ENCODE data around the gene VASP.

VASP gene

GRCh38 chr19:45558399-45558878 lies 51.2 kb downstream of the VASP start:
- peak; percentile 48 for DNase-seq

GRCh38 chr19:45560038-45560437 lies 52.8 kb downstream of the VASP start:
- DNase-seq = no peak

GRCh38 chr19:45560686-45561085 lies 53.4 kb downstream of the VASP start:
- DNase-seq = no peak

GRCh38 chr19:45564131-45564780 lies 57.0 kb downstream of the VASP start:
- no peak for DNase-seq

- no peak for DNase-seq
Measured at GRCh38 chr19:45567609-45568008, 60.3 kb downstream of the VASP start.

- no peak for DNase-seq
Measured at GRCh38 chr19:45568732-45569131, 61.5 kb downstream of the VASP start.

- DNase-seq = peak; percentile 45
Measured at GRCh38 chr19:45569619-45570421, 62.5 kb downstream of the VASP start.

DNA sequence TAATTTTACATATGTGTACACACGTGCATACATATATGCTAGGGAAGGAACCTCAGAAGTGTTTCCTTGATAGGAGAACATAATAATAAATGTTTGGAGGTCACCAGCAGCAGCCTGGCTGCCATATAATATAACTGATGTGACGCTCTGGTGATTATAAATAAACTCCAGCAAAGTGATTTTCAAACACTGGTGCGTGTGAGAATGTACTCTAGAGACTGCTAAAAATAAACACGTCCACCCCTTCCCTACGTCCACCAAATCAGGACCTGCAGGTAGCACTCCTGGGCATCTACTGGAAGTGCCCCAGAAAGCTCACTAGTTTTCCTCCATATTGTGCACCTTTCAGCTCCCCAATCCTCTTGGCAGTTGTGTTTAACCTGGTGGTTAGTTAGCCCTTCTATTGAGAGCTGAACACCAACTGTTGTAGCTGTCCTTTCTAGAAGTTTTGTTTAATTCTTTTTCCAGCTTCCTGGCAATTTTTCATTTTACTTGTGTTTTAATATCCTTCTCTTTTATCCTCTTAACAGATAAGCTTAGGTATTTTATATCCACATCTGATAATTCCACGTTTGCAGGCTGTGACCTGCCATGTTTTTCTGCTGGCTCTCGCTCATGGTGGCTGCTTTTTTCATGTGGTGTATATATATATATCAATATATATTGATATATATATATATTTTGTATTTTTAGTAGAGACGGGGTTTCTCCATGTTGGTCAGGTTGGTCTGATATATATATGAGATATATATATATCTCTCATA lies 64.4 kb downstream of the VASP start:
- no peak for DNase-seq

- DNase-seq = no peak
Measured at GRCh38 chr19:45574526-45574925, 67.2 kb downstream of the VASP start.

GRCh38 chr19:45575216-45575615 lies 67.9 kb downstream of the VASP start:
- no peak for DNase-seq

All from T-helper 9 cell (primary cell).